Lower leg skin (tissue), 3 donors: ENCODE measurements around the gene ARID1B.

ENCODE experiments used
- CTCF ChIP-seq, 3 donors: fragments of 450-650 bp; IDR thresholded peaks; one replicate each; pipeline ENCODE4 v1.5.1; 2016; ENCODE audit warnings: antibody characterized with exemption in 3 of 3, mild to moderate bottlenecking in 3 of 3, moderate library complexity in 2 of 3
- POLR2A ChIP-seq, 2 donors: fragments of 450-650 bp; IDR thresholded peaks; one replicate each; pipeline ENCODE4 v1.6.1; 2016 to 2017; ENCODE audit warnings: antibody characterized with exemption in 2 of 2, mild to moderate bottlenecking in 1 of 2, moderate library complexity in 1 of 2

GRCh38 chr6:157242791-157243190 lies 465.6 kb downstream of the ARID1B start:
- TF ChIP-seq CTCF (IDR thresholded peaks at IDR 0.05) (no peak), POLR2A (IDR thresholded peaks at IDR 0.05) (no peak)
